Measurements from ENCODE around the gene CACNA1C.

Gene CACNA1C

GRCh38 chr12:2348482-2348852, 295.7 kb downstream of the CACNA1C start:
- Histone ChIP-seq H3K9me3 (ENCODE audit: control insufficient read depth in 2 of 2, low read length in 2 of 2) (no peaks in the 10 kb centered on the region), H3K27ac (ENCODE audit: low read length) (peak overlapping the region; percentile 86), H3K4me3 (ENCODE audit: low read length in 2 of 2) (peak overlapping the region in 1 of 2 donors; percentile 35), H3K36me3 (ENCODE audit: control insufficient read depth in 2 of 2, insufficient read depth in 2 of 2, low read length in 2 of 2) (no peaks in the 10 kb centered on the region), H3K4me1 (ENCODE audit: control insufficient read depth, insufficient read depth, low read length) (peaks cover 83% of the 10 kb centered on the region), H3K27me3 (ENCODE audit: control insufficient read depth in 1 of 2, insufficient read depth in 2 of 2, low read length in 2 of 2) (no peaks in the 10 kb centered on the region), H3K9ac (ENCODE audit: low read length in 2 of 2) (peak overlapping the region in 1 of 2 donors; percentile 20)

- no peaks in the 10 kb centered on the region for H3K9me3 ChIP-seq (ENCODE audit: control insufficient read depth in 2 of 2, low read length in 2 of 2)
- H3K9ac ChIP-seq (ENCODE audit: low read length in 2 of 2): no peak overlapping the region
- peaks cover 72% of the 10 kb centered on the region for H3K4me1 ChIP-seq (ENCODE audit: control insufficient read depth, insufficient read depth, low read length)
- no peak overlapping the region for H3K4me3 ChIP-seq (ENCODE audit: low read length in 2 of 2)
- no peak overlapping the region for H3K27ac ChIP-seq (ENCODE audit: low read length)
- H3K36me3 ChIP-seq (ENCODE audit: control insufficient read depth in 2 of 2, insufficient read depth in 2 of 2, low read length in 2 of 2): no peaks in the 10 kb centered on the region
- H3K27me3 ChIP-seq (ENCODE audit: control insufficient read depth in 1 of 2, insufficient read depth in 2 of 2, low read length in 2 of 2): no peaks in the 10 kb centered on the region
Measured at GRCh38 chr12:2351161-2351560, 298.4 kb downstream of the CACNA1C start.

GRCh38 chr12:2352203-2352602, 299.4 kb downstream of the CACNA1C start:
- H3K4me3 ChIP-seq (ENCODE audit: low read length in 2 of 2): no peak overlapping the region
- no peak overlapping the region for H3K9ac ChIP-seq (ENCODE audit: low read length in 2 of 2)
- peaks cover 62% of the 10 kb centered on the region for H3K4me1 ChIP-seq (ENCODE audit: control insufficient read depth, insufficient read depth, low read length)

GRCh38 chr12:2353281-2353680, 300.5 kb downstream of the CACNA1C start:
- no peaks in the 10 kb centered on the region for H3K9me3 ChIP-seq (ENCODE audit: control insufficient read depth in 2 of 2, low read length in 2 of 2)
- H3K36me3 ChIP-seq (ENCODE audit: control insufficient read depth in 2 of 2, insufficient read depth in 2 of 2, low read length in 2 of 2): no peaks in the 10 kb centered on the region
- H3K4me3 ChIP-seq (ENCODE audit: low read length in 2 of 2): no peak overlapping the region
- H3K9ac ChIP-seq (ENCODE audit: low read length in 2 of 2): no peak overlapping the region
- no peaks in the 10 kb centered on the region for H3K27me3 ChIP-seq (ENCODE audit: control insufficient read depth in 1 of 2, insufficient read depth in 2 of 2, low read length in 2 of 2)
- peaks cover 51% of the 10 kb centered on the region for H3K4me1 ChIP-seq (ENCODE audit: control insufficient read depth, insufficient read depth, low read length)
- no peak overlapping the region for H3K27ac ChIP-seq (ENCODE audit: low read length)

More at GRCh38 chr12:2352203-2352602, 299.4 kb downstream of the CACNA1C start:
- Histone ChIP-seq H3K27me3 (ENCODE audit: control insufficient read depth in 1 of 2, insufficient read depth in 2 of 2, low read length in 2 of 2) (no peaks in the 10 kb centered on the region), H3K9me3 (ENCODE audit: control insufficient read depth in 2 of 2, low read length in 2 of 2) (no peaks in the 10 kb centered on the region), H3K36me3 (ENCODE audit: control insufficient read depth in 2 of 2, insufficient read depth in 2 of 2, low read length in 2 of 2) (no peaks in the 10 kb centered on the region), H3K27ac (ENCODE audit: low read length) (no peak overlapping the region)

GRCh38 chr12:2353691-2354090, 300.9 kb downstream of the CACNA1C start:
- Histone ChIP-seq H3K4me1 (ENCODE audit: control insufficient read depth, insufficient read depth, low read length) (peaks cover 50% of the 10 kb centered on the region), H3K9ac (ENCODE audit: low read length in 2 of 2) (no peak overlapping the region), H3K27ac (ENCODE audit: low read length) (peak overlapping the region; percentile 24), H3K27me3 (ENCODE audit: control insufficient read depth in 1 of 2, insufficient read depth in 2 of 2, low read length in 2 of 2) (no peaks in the 10 kb centered on the region), H3K9me3 (ENCODE audit: control insufficient read depth in 2 of 2, low read length in 2 of 2) (no peaks in the 10 kb centered on the region), H3K36me3 (ENCODE audit: control insufficient read depth in 2 of 2, insufficient read depth in 2 of 2, low read length in 2 of 2) (no peaks in the 10 kb centered on the region), H3K4me3 (ENCODE audit: low read length in 2 of 2) (no peak overlapping the region)

- Histone ChIP-seq H3K9me3 (ENCODE audit: control insufficient read depth in 2 of 2, low read length in 2 of 2) (no peaks in the 10 kb centered on the region), H3K9ac (ENCODE audit: low read length in 2 of 2) (no peak overlapping the region), H3K4me1 (ENCODE audit: control insufficient read depth, insufficient read depth, low read length) (peaks cover 48% of the 10 kb centered on the region), H3K27ac (ENCODE audit: low read length) (peak overlapping the region; percentile 41), H3K4me3 (ENCODE audit: low read length in 2 of 2) (no peak overlapping the region), H3K36me3 (ENCODE audit: control insufficient read depth in 2 of 2, insufficient read depth in 2 of 2, low read length in 2 of 2) (no peaks in the 10 kb centered on the region), H3K27me3 (ENCODE audit: control insufficient read depth in 1 of 2, insufficient read depth in 2 of 2, low read length in 2 of 2) (no peaks in the 10 kb centered on the region)
Measured at GRCh38 chr12:2354151-2354991, 301.6 kb downstream of the CACNA1C start.

- H3K27ac ChIP-seq (ENCODE audit: low read length): no peak overlapping the region
- no peaks in the 10 kb centered on the region for H3K9me3 ChIP-seq (ENCODE audit: control insufficient read depth in 2 of 2, low read length in 2 of 2)
- no peak overlapping the region for H3K4me3 ChIP-seq (ENCODE audit: low read length in 2 of 2)
- no peaks in the 10 kb centered on the region for H3K27me3 ChIP-seq (ENCODE audit: control insufficient read depth in 1 of 2, insufficient read depth in 2 of 2, low read length in 2 of 2)
- H3K4me1 ChIP-seq (ENCODE audit: control insufficient read depth, insufficient read depth, low read length): peaks cover 41% of the 10 kb centered on the region
- H3K36me3 ChIP-seq (ENCODE audit: control insufficient read depth in 2 of 2, insufficient read depth in 2 of 2, low read length in 2 of 2): no peaks in the 10 kb centered on the region
- no peak overlapping the region for H3K9ac ChIP-seq (ENCODE audit: low read length in 2 of 2)
Measured at GRCh38 chr12:2355198-2355597, 302.4 kb downstream of the CACNA1C start.

GRCh38 chr12:2355604-2356003, 302.8 kb downstream of the CACNA1C start:
- no peaks in the 10 kb centered on the region for H3K9me3 ChIP-seq (ENCODE audit: control insufficient read depth in 2 of 2, low read length in 2 of 2)
- H3K9ac ChIP-seq (ENCODE audit: low read length in 2 of 2): no peak overlapping the region
- H3K27ac ChIP-seq (ENCODE audit: low read length): no peak overlapping the region
- no peaks in the 10 kb centered on the region for H3K27me3 ChIP-seq (ENCODE audit: control insufficient read depth in 1 of 2, insufficient read depth in 2 of 2, low read length in 2 of 2)
- no peaks in the 10 kb centered on the region for H3K36me3 ChIP-seq (ENCODE audit: control insufficient read depth in 2 of 2, insufficient read depth in 2 of 2, low read length in 2 of 2)
- H3K4me3 ChIP-seq (ENCODE audit: low read length in 2 of 2): no peak overlapping the region
- peaks cover 37% of the 10 kb centered on the region for H3K4me1 ChIP-seq (ENCODE audit: control insufficient read depth, insufficient read depth, low read length)

- Histone ChIP-seq H3K36me3 (ENCODE audit: control insufficient read depth in 2 of 2, insufficient read depth in 2 of 2, low read length in 2 of 2) (peaks cover 0 to under 1% of the 10 kb centered on the region in 2 donors), H3K27me3 (ENCODE audit: control insufficient read depth in 1 of 2, insufficient read depth in 2 of 2, low read length in 2 of 2) (no peaks in the 10 kb centered on the region), H3K4me1 (ENCODE audit: control insufficient read depth, insufficient read depth, low read length) (peaks cover 29% of the 10 kb centered on the region), H3K27ac (ENCODE audit: low read length) (no peak overlapping the region), H3K4me3 (ENCODE audit: low read length in 2 of 2) (no peak overlapping the region), H3K9ac (ENCODE audit: low read length in 2 of 2) (no peak overlapping the region), H3K9me3 (ENCODE audit: control insufficient read depth in 2 of 2, low read length in 2 of 2) (no peaks in the 10 kb centered on the region)
Measured at GRCh38 chr12:2356601-2357125, 303.9 kb downstream of the CACNA1C start.

GRCh38 chr12:2358986-2359658, 306.3 kb downstream of the CACNA1C start:
- Histone ChIP-seq H3K27ac (ENCODE audit: low read length) (no peak overlapping the region), H3K36me3 (ENCODE audit: control insufficient read depth in 2 of 2, insufficient read depth in 2 of 2, low read length in 2 of 2) (peaks cover 0 to 3% of the 10 kb centered on the region in 2 donors), H3K27me3 (ENCODE audit: control insufficient read depth in 1 of 2, insufficient read depth in 2 of 2, low read length in 2 of 2) (no peaks in the 10 kb centered on the region), H3K9ac (ENCODE audit: low read length in 2 of 2) (no peak overlapping the region), H3K9me3 (ENCODE audit: control insufficient read depth in 2 of 2, low read length in 2 of 2) (no peaks in the 10 kb centered on the region), H3K4me1 (ENCODE audit: control insufficient read depth, insufficient read depth, low read length) (peaks cover 20% of the 10 kb centered on the region), H3K4me3 (ENCODE audit: low read length in 2 of 2) (no peak overlapping the region)
